Tibial artery (tissue), 4 donors: ENCODE data around the gene ZSCAN22.

Experiments
- DNase-seq, 2 donors: peaks; one replicate each; pipeline ENCODE4 v3.0.0-alpha.2; 2019
- H3K27ac ChIP-seq, 2 donors: fragments of 200-600 bp; sonication (generic) in 1 of 2; 1 replicate in 1 of 2; 2 replicates in 1 of 2; pipeline ENCODE4 v1.5.1; 2018 to 2019; ENCODE audit warnings: mild to moderate bottlenecking in 1 of 2
- H3K27me3 ChIP-seq, 2 donors: fragments of 200-600 bp; sonication (generic) in 1 of 2; one replicate each; pipeline versions ENCODE4 v1.5.1 to v1.6.0; 2016 to 2019
- H3K36me3 ChIP-seq, 3 donors: fragments of 200-600 bp; sonication (generic) in 2 of 3; one replicate each; pipeline ENCODE4 v1.5.1; 2016 to 2019; ENCODE audit warnings: mild to moderate bottlenecking in 2 of 3
- H3K4me1 ChIP-seq, 4 donors: fragments of 200-600 bp; sonication (generic) in 2 of 4; 1 replicate in 3 of 4; 2 replicates in 1 of 4; pipeline ENCODE4 v1.5.1; 2016 to 2019
- H3K4me3 ChIP-seq, 2 donors: fragments of 200-600 bp; sonication (generic) in 1 of 2; 1 replicate in 1 of 2; 2 replicates in 1 of 2; pipeline ENCODE4 v1.5.1; 2018 to 2019; ENCODE audit warnings: mild to moderate bottlenecking in 2 of 2
- H3K9me3 ChIP-seq, 3 donors: fragments of 200-600 bp; sonication (generic) in 1 of 3; one replicate each; pipeline ENCODE4 v1.5.1; 2016 to 2019
- intact Hi-C: fragments of 100-400 bp; cut with DNase I; formaldehyde crosslinking; loops from one replicate; pipeline ENCODE4 v1.15.0; 2023; ENCODE audit warnings: low total_unique reads
- TF ChIP-seq, protein P1 (sequence below), 2 experiments: fragments of 200-600 bp in 1 of 2; fragments of 450-650 bp in 1 of 2; IDR thresholded peaks; one replicate each; pipeline ENCODE4 v1.5.1; 2017 to 2019; ENCODE audit warnings: antibody characterized with exemption in 2 of 2, mild to moderate bottlenecking in 1 of 2, moderate library complexity in 1 of 2

ZSCAN22 gene

DNA sequence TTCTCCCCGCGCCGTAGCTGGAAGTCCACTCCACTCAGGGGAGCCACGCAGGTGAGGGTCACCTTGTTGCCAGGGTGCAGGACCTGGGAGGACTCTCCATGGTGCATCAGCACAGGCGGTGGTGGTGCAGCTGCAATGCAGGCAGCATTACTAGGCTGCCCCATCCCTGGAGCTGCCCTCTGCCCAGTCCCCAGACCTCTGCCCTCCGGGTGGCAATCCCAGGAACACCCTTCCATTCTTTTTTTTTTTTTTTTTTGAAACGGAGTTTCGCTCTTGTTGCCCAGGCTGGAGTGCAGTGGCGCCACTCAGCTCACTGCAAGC is 24.7 kb downstream of the ZSCAN22 start:
- TF ChIP-seq, protein P1, sequence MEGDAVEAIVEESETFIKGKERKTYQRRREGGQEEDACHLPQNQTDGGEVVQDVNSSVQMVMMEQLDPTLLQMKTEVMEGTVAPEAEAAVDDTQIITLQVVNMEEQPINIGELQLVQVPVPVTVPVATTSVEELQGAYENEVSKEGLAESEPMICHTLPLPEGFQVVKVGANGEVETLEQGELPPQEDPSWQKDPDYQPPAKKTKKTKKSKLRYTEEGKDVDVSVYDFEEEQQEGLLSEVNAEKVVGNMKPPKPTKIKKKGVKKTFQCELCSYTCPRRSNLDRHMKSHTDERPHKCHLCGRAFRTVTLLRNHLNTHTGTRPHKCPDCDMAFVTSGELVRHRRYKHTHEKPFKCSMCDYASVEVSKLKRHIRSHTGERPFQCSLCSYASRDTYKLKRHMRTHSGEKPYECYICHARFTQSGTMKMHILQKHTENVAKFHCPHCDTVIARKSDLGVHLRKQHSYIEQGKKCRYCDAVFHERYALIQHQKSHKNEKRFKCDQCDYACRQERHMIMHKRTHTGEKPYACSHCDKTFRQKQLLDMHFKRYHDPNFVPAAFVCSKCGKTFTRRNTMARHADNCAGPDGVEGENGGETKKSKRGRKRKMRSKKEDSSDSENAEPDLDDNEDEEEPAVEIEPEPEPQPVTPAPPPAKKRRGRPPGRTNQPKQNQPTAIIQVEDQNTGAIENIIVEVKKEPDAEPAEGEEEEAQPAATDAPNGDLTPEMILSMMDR (IDR thresholded peaks at IDR 0.05), result no peak
- DNase-seq, result no peak
- Histone ChIP-seq H3K4me1 (peaks cover 0 to 32% (median 15%) of the 10 kb centered on the region in 4 donors), H3K27me3 (peaks cover 0 to 16% of the 10 kb centered on the region in 2 donors), H3K4me3 (no peak overlapping the region), H3K36me3 (peaks cover 0 to 27% (median 3%) of the 10 kb centered on the region in 3 donors), H3K27ac (no peak overlapping the region), H3K9me3 (no peaks in the 10 kb centered on the region)
- intact Hi-C loops, result no loop called here

DNA sequence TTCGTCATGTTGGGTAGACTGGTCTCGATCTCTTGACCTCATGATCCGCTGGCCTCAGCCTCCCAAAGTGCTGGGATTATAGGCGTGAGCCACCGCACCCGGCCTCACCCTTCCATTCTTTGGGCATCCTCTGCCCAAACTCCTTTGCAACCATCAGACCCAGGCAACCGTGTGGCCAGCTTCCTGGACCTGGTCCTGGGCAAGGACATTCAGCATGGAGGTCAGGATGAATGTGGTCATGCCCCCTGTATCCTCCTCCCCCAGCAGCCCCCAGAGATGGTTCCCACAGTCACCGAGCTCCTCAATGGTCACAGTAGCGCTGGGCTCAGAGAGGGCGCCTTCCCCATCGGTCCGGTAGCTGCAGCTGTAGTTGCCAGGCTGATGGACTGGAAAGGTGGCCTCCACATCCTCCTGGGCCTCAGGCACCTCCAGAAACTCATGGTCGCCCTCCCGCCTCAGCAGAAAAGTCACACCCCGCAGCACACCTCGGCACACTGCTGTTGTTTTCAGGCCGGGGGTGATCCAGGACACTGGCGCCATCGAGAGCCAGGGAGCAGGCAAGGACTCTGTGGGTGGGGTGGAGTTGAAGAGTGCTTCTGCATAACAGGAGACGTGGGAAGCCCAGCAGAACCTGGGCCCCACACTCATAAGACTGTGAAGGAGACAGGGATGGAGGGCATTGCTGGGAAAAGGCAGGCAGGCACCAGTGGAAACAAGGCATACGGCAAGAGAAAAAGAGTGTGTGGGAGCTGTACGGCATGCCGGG is 25.4 kb downstream of the ZSCAN22 start:
- peaks cover 0 to 37% (median 18%) of the 10 kb centered on the region in 4 donors for H3K4me1 ChIP-seq
- DNase-seq, result no peak
- no peaks in the 10 kb centered on the region for H3K9me3 ChIP-seq
- TF ChIP-seq, protein P1 (IDR thresholded peaks at IDR 0.05), result no peak
- H3K27me3 ChIP-seq, result peaks cover 0 to 23% of the 10 kb centered on the region in 2 donors
- H3K27ac ChIP-seq, result no peak overlapping the region
- no peak overlapping the region for H3K4me3 ChIP-seq
- intact Hi-C loops, result no loop called here
- H3K36me3 ChIP-seq, result peaks cover 0 to 27% (median 3%) of the 10 kb centered on the region in 3 donors

DNA sequence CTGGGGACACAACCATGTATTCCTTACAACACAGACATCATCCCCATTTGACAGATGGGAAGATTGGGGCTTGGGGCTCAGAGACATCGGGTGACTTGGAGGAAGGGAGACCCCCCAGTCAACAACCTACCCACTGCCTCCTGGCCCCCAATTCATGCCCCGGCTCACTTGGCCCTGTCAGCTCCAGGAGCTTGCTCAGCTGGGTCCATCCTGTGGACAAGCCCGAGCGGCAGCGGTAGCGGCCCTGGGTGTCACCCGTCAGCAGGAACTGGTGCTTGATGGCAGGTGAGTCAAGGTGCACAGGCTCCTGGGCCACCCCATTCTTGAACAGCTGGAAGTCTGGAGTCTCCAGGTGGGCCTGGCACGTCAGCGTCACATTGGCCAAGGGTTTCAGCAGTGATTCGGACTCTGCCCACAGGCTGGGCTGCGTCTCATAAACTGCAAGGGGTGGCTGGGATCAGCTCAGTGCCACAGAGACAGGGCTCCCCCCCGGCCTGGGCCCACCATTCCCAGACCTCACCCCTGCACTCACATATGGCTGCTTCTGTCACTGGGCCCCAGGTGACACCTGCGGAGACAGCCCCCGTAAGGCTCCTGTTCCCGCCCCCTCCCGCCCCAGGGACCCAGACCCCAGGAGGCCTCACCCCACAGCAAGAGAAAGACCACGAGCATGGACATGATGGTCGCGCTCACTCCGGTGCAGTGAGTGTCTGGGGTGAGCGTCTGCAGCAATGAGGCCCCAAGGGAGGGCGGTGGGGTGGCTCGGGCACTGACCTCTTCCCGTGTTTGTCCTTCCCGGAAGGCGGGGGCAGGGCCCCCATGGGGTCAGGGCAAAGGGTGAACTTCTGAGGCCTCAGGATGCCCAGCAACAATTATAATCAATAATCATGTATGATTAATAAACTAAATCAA is 26.2 kb downstream of the ZSCAN22 start, which contains the start of gene A1BG:
Gene A1BG (minus strand): TSS at position 733 of the 912 bp plus-strand sequence. CDS start 55 bp downstream, at position 678.
- TF ChIP-seq, protein P1 (IDR thresholded peaks at IDR 0.05), result no peak
- H3K4me1 ChIP-seq, result peaks cover 0 to 43% (median 21%) of the 10 kb centered on the region in 4 donors
- no peak for DNase-seq

DNA sequence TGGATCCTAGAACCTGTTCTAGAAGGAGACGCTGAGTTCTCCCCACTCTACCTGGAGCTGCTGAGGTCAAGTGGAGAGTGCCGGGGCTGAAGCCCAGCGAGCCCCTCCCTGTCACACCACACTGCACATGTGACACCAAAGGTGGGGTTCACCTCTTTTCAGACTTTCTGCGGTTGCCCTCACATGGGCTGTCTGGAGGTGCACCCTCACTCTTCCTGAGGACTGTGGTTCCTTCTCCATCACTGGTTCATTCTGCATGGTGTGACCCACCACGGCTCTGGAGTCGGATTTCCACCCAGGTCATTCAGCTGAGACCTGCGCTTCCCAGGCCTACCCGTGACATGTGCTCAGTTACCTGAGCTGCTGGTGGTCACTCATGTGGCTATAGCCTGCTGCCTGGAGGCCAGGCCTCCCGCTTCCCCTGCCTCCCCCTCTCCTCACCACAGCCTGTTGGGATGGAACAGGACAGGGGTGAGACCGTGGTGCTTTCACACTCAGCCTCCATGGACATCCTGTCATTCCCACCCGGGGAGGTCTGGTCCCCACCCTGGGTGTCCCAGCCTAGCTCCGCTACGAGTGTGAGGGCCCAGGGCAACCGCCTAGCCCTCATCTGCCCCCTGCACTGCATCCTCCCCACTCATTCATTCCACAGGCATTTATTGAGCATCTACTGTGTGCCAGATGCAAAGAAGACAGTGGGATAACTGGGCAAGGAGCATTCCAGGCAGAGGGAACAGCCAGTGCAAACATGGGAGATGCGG is 27.1 kb downstream of the ZSCAN22 start:
- TF ChIP-seq, protein P1 (IDR thresholded peaks at IDR 0.05), result no peak
- intact Hi-C loops, result no loop called here
- no peak overlapping the region for H3K27ac ChIP-seq
- peaks cover 0 to 27% (median 3%) of the 10 kb centered on the region in 3 donors for H3K36me3 ChIP-seq
- no peak for DNase-seq
- H3K9me3 ChIP-seq, result no peaks in the 10 kb centered on the region
- H3K27me3 ChIP-seq, result peaks cover 0 to 40% of the 10 kb centered on the region in 2 donors
- no peak overlapping the region for H3K4me3 ChIP-seq
- peaks cover 0 to 37% (median 22%) of the 10 kb centered on the region in 4 donors for H3K4me1 ChIP-seq

More for the DNA sequence above, 26.2 kb downstream of the ZSCAN22 start, which contains the start of gene A1BG:
- Histone ChIP-seq H3K27me3 (peaks cover 0 to 31% of the 10 kb centered on the region in 2 donors), H3K9me3 (no peaks in the 10 kb centered on the region), H3K36me3 (peaks cover 0 to 27% (median 3%) of the 10 kb centered on the region in 3 donors), H3K27ac (no peak within 1 kb of the TSS), H3K4me3 (no peak within 1 kb of the TSS)
- intact Hi-C loops, result no loop called here

DNA sequence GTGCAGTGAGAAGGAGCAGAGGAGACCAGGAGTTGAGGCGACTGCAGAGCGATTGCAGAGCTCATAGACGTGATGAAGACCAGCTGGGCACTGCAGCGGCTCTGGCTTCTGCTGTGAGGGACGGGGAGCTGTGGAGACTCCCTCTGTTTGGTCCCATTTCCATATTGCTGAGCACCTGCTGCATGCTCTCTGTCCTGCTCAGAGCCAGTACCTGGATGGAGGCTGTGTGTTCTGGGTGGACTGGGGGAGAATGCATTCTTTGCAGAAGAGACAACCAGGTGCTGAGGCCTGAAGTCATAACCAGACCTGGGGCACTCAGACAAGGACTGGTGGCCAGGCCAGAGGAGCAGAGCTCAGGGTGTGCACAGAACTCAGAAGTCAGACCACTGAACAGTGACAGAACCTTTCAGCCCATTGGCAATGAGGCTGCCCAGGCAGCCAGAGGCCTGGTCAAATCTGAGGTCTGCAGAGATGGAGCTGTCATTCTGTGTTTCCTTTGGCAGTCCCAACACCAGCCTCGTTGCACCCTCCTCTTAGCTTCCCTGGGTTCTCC is 27.8 kb downstream of the ZSCAN22 start:
- Histone ChIP-seq H3K27ac (no peak overlapping the region), H3K9me3 (no peaks in the 10 kb centered on the region), H3K36me3 (peaks cover 0 to 27% (median 3%) of the 10 kb centered on the region in 3 donors), H3K27me3 (peaks cover 0 to 46% of the 10 kb centered on the region in 2 donors), H3K4me1 (peaks cover 0 to 32% (median 19%) of the 10 kb centered on the region in 4 donors), H3K4me3 (no peak overlapping the region)
- intact Hi-C loops, result no loop called here
- TF ChIP-seq, protein P1 (IDR thresholded peaks at IDR 0.05), result no peak
- DNase-seq, result no peak
